Measurements from ENCODE around the gene SNHG17. TPM values are rescaled to one million over a fixed set of nuclear protein-coding genes. Genes with fewer than 3 reads are reported as not detected.
"Not testable (repeated sequence)": the region's sequence is repeated elsewhere in the genome, so short reads cannot be mapped to it uniquely, and the experiment has no call there.

Gene SNHG17
- polyA plus RNA-seq, 4 donors = 29.6 to 66.2 (median 31.8) TPM

DNA sequence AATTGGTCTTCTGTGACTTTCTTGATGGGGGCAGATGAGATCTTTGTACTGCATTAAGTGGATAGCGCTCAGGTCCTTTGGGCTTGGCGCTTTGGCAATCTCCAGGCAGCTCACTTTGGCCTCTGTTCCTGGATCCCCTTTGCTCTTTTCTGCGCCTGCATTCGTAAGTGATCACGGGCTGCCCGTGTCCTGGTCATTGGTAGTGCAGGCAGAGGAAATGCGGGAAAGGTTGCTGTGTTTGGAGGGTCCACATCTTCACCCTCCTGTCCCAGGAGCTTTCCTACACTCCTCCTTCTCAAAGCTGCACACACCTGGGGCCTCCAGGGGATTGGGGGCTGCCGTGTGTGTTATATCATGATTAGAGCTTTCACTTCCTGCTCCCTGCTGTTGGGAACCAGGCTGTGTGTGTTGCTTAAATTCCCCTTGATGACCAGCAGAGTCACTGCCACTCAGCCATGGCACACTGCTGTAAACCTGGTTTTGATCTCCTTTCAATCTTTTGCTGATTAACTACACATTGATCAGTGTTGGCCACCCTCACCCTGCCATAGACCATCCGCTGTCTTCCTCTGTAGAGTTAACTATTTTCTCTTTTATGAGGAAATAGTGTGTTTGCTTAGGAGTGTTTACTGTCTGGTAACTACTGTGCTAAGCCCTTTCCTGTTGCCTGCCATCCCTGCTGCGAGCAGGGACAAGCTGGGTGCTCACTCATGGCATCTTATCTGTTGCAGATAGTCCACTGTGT lies 13.0 kb upstream of the SNHG17 start:
- no peak for DNase-seq (ENCODE audit: low read depth in 4 of 4, low spot score in 3 of 4)

- DNase-seq (ENCODE audit: low read depth in 4 of 4, low spot score in 3 of 4) = no peak
Observed at GRCh38 chr20:38447251-38447661, 12.1 kb upstream of the SNHG17 start.

GRCh38 chr20:38446441-38447209 lies 11.5 kb upstream of the SNHG17 start:
- peak; percentile 75 to 88 (median 84) for DNase-seq (ENCODE audit: low read depth in 4 of 4, low spot score in 3 of 4)

DNA sequence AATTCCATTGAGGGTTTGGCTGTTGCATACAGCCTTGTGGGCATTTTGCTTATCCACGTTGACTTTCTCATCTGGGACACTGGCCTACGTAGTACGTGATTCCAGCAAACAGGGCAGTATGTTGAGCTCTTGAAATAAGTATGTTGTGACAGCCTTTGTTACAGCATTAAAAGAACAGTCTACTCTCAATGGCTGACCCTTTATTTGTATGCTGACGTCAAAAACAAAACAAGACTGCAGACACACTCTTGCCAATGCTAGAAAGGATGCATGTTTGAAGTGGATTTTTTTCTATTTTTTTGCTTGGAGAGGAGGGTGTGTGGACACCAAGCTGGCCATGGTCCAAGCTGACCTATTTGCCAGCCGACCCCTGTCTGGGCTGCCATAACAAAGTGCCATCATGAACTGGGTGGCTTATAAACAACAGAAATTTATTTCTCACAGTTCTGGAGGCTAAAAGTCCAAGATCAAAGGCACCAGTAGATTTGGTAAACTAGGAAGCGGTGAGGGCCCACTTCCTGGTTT lies 10.8 kb upstream of the SNHG17 start:
- DNase-seq (ENCODE audit: low read depth in 4 of 4, low spot score in 3 of 4) = no peak

GRCh38 chr20:38445381-38445796 lies 10.3 kb upstream of the SNHG17 start:
- no peak for DNase-seq (ENCODE audit: low read depth in 4 of 4, low spot score in 3 of 4)

- DNase-seq (ENCODE audit: low read depth in 4 of 4, low spot score in 3 of 4) = no peak
Observed at GRCh38 chr20:38441916-38442315, 6.8 kb upstream of the SNHG17 start.

DNA sequence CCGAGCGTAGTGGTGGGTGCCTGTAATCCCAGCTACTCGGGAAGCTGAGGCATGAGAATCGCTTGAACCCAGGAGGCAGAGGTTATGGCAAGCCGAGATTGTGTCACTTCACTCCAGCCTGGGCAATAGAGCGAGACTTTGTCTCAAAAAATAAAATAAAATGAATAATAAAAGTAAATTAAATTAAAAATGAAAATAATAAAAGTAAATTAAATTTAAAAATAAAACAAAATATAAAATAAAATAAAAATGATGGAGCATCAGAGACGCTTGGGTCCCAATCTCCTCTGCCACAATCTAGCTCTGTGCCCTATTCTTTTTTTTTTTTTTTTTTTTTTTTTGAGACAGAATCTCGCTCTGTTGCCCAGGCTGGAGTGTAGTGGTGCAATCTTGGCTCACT lies 6.0 kb upstream of the SNHG17 start:
- not testable (repeated sequence) for DNase-seq (ENCODE audit: low read depth in 4 of 4, low spot score in 3 of 4)

DNA sequence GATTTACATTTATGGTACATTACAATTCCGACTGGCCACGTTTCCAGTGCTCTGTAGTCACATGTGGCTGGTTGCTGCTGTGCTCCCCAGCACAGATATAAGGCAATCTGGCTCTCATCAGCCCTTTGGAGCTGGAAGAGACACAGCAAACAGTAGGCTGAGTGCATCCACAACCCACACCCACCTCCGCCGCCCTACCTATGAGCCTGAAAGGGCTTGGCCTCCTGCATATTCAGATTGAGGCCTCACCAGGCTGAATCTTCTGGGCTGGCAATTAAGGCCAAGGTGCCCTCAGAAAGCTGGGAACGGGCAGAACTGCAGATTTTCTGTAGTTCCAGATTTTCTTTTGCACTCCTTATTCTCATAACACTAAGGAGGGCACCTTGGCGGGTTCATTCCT lies 2.7 kb upstream of the SNHG17 start:
- no peak for DNase-seq (ENCODE audit: low read depth in 4 of 4, low spot score in 3 of 4)

DNA sequence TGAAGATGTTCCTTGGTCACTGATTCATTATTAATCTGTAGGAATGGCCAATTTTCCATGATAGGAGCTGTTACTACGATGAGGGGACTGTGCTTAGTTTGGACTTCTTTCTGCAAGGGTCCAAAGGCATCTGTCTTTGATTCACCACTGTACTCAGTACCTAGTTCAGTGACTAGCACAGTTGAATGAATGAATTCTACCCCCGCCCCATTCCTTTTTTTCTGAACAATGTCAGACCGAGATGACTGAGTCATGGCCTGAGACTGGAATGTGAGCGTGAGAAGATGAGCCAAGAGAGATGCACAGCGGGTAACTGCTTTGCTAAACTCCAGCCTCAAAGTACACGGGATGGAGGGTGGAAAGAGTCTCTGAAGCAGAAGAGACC lies 419 bp upstream of the SNHG17 start:
- DNase-seq (ENCODE audit: low read depth in 4 of 4, low spot score in 3 of 4) = no peak

DNA sequence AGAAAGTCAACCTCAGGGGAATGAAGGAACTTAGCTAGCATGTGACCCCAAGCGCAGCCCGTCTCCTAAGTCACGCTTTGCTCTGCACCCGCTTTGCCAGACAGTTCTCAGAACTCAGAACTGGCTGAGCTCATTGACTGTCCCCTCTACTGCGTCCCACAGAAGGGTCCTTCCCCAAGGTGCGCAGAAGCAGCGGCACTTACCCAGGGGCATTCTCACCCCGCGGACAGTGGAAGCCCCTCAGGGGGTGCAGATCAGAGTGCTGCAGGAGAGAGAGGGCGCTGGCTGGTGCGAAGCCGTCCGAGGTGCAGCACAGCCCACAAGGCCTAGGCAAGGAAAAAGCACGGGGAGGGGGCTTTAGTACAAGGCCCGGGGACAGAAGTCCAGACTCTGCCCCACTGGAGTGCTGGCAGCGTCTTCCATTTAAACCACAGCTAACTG lies 807 bp downstream of the SNHG17 start:
- peak in 1 of 4 donors; percentile 21 for DNase-seq (ENCODE audit: low read depth in 4 of 4, low spot score in 3 of 4)

- no peak for DNase-seq (ENCODE audit: low read depth in 4 of 4, low spot score in 3 of 4)
Observed at GRCh38 chr20:38433304-38433972, 1.7 kb downstream of the SNHG17 start.

- DNase-seq (ENCODE audit: low read depth in 4 of 4, low spot score in 3 of 4) = not testable (repeated sequence)
Observed at GRCh38 chr20:38432870-38433269, 2.3 kb downstream of the SNHG17 start.

DNA sequence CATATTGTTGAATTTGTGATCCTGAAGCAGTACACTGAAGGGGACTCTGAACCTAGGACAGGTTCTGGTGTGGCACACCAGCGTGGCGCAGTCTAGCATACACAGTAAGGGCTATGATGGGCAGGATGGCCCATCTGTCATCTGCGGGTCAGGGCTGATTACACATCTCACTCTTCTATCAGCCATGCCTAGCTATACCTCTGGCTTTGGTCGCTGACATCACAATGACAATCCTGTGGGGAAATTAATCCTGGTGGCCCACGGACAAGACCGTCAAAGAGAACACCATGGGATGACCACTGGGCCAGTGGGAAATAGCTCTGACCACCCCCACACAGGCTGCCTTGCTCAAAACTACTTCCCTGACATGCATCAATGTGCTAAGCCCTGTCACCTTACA lies 2.8 kb downstream of the SNHG17 start:
- DNase-seq (ENCODE audit: low read depth in 4 of 4, low spot score in 3 of 4) = no peak

- no peak for DNase-seq (ENCODE audit: low read depth in 4 of 4, low spot score in 3 of 4)
Observed at GRCh38 chr20:38430679-38431325, 4.3 kb downstream of the SNHG17 start.

- no peak for DNase-seq (ENCODE audit: low read depth in 4 of 4, low spot score in 3 of 4)
Observed at GRCh38 chr20:38429301-38429700, 5.8 kb downstream of the SNHG17 start.

GRCh38 chr20:38428800-38429199 lies 6.3 kb downstream of the SNHG17 start:
- no peak for DNase-seq (ENCODE audit: low read depth in 4 of 4, low spot score in 3 of 4)

GRCh38 chr20:38427655-38428023 lies 7.5 kb downstream of the SNHG17 start:
- no peak for DNase-seq (ENCODE audit: low read depth in 4 of 4, low spot score in 3 of 4)

- DNase-seq (ENCODE audit: low read depth in 4 of 4, low spot score in 3 of 4) = no peak
Observed at GRCh38 chr20:38426006-38426897, 8.9 kb downstream of the SNHG17 start.

DNA sequence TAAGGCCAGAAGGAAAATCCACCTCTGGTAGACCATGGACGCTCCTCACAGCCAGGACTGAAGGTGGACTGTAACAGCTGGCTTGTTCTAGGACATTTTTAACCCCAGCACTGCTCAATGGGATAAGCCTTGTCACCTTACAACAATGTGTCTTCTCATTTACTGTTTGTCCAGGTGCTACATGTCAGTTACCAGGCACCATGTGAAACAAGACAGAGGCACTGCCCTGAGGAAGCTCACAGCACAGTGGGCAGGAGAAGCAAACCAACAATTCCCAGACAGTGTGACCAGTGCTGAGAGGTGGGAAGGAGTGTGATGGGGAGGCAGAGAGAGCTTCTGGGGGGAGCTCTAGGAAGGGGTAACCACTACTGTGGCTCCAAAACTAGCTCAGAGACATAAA lies 10.7 kb downstream of the SNHG17 start:
- DNase-seq (ENCODE audit: low read depth in 4 of 4, low spot score in 3 of 4) = no peak

DNA sequence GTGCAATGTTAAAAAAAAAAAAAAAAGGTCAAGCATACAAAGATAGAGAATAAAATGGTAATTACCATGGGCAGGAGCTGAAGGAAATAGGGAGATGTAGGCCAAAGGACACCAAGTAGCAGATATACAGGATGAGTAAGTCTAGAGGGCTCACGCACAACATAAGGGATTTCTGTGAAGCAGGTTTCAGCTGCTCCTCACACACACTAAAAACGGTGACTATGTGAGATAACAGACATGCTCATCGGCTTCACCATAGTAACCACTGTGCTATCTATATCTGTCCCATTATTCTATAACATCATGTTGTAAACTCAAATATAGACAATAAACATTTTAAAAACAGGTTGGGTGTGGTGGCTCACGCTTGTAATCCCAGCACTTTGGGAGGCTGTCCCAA lies 11.6 kb downstream of the SNHG17 start:
- DNase-seq (ENCODE audit: low read depth in 4 of 4, low spot score in 3 of 4) = no peak
